ENCODE measurements around the gene NUDT3.
"Not testable (repeated sequence)": the region's sequence is repeated elsewhere in the genome, so short reads cannot be mapped to it uniquely, and the experiment has no call there.

NUDT3 gene

DNA sequence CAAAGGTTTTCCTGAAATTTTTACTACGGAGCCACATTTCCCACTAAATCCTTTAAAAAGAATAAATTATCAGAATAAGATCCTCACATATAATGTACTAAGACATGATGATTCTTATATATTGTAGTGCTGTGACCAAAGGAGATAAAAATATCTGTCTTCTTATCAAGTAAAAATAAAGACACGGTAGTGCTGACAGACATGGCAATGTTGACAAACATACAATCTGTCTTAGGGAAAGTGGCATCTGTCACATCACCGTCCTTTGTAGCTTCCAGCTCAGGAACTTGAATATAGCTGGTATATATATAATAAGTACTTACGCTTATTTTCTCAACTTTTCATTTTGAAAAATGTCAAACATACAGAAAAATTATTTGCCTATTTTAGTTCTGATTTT is 66.8 kb downstream of the NUDT3 start:
- H2AFZ ChIP-seq (ENCODE audit: low read length) = no peak overlapping the region
- H3K9ac ChIP-seq (ENCODE audit: low read length) = no peak overlapping the region
- no peak overlapping the region for H3K4me3 ChIP-seq (ENCODE audit: low read length)
- no peak for DNase-seq
- H3K36me3 ChIP-seq (replicated peaks; ENCODE audit: insufficient read depth, low read length) = no peaks in the 10 kb centered on the region
- H3K9me2 ChIP-seq (replicated peaks; ENCODE audit: insufficient read depth, low read length) = no peaks in the 10 kb centered on the region
- H3K4me2 ChIP-seq (ENCODE audit: low read depth, low read length) = no peak overlapping the region
- TF ChIP-seq EZH2phosphoT487 (IDR thresholded peaks at IDR 0.05; ENCODE audit: low read length) (no peak), EZH2 (optimal IDR thresholded peaks at IDR 0.05; ENCODE audit: low read depth, low read length) (no peak)
- TF ChIP-seq, protein P1, sequence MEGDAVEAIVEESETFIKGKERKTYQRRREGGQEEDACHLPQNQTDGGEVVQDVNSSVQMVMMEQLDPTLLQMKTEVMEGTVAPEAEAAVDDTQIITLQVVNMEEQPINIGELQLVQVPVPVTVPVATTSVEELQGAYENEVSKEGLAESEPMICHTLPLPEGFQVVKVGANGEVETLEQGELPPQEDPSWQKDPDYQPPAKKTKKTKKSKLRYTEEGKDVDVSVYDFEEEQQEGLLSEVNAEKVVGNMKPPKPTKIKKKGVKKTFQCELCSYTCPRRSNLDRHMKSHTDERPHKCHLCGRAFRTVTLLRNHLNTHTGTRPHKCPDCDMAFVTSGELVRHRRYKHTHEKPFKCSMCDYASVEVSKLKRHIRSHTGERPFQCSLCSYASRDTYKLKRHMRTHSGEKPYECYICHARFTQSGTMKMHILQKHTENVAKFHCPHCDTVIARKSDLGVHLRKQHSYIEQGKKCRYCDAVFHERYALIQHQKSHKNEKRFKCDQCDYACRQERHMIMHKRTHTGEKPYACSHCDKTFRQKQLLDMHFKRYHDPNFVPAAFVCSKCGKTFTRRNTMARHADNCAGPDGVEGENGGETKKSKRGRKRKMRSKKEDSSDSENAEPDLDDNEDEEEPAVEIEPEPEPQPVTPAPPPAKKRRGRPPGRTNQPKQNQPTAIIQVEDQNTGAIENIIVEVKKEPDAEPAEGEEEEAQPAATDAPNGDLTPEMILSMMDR (IDR thresholded peaks at IDR 0.05; ENCODE audit: low read length) = no peak
- H3K79me2 ChIP-seq (ENCODE audit: low read length) = peaks cover 19% of the 10 kb centered on the region
- H3K27ac ChIP-seq (ENCODE audit: low read length) = no peak overlapping the region
- no peaks in the 10 kb centered on the region for H4K20me1 ChIP-seq (ENCODE audit: insufficient read depth, low read length)
- no peaks in the 10 kb centered on the region for H3K4me1 ChIP-seq (ENCODE audit: low read length)
- no peaks in the 10 kb centered on the region for H3K9me3 ChIP-seq (replicated peaks; ENCODE audit: insufficient read depth, low read length)
- no peaks in the 10 kb centered on the region for H3K27me3 ChIP-seq (replicated peaks; ENCODE audit: insufficient read depth, low read length)
- no peaks in the 10 kb centered on the region for H3F3A ChIP-seq (ENCODE audit: insufficient read depth, low read length)

DNA sequence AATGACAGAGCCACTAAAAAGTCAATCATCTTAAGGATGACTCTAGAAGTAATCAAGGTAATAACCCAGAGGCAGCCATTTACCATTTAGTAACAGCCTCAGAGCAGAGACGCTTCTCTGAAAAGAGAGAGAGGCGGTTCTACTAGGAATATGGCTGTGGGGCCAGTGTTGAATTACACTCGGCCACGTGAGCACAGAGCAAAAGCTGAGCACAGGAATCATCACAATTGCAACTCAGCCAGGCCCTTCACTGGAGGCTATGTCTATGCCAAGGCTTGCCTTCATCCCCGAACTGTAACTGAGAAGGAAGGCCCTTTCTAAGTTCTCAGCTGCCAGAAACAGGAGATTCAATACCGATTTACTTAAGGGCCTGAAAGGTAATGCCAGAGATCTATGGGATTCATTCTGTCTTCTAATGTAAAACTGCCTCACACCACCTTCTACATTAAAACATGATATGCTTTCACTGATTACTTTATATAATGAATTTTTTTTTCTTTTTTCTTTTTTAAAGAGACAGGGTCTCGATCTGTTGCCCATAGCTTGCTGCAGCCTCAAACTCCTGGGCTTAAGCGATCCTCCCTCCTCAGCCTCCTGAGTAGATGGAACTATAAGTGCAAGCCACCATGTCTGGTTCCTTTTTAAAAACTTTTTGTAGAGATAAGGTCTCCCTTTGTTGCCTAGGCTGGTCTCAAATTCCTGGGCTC is 67.6 kb downstream of the NUDT3 start:
- H3F3A ChIP-seq (ENCODE audit: insufficient read depth, low read length) = no peaks in the 10 kb centered on the region
- no peak overlapping the region for H3K4me2 ChIP-seq (ENCODE audit: low read depth, low read length)
- TF ChIP-seq, protein P1 (IDR thresholded peaks at IDR 0.05; ENCODE audit: low read length) = no peak
- TF ChIP-seq EZH2 (optimal IDR thresholded peaks at IDR 0.05; ENCODE audit: low read depth, low read length) = no peak
- no peak for TF ChIP-seq EZH2phosphoT487 (IDR thresholded peaks at IDR 0.05; ENCODE audit: low read length)

DNA sequence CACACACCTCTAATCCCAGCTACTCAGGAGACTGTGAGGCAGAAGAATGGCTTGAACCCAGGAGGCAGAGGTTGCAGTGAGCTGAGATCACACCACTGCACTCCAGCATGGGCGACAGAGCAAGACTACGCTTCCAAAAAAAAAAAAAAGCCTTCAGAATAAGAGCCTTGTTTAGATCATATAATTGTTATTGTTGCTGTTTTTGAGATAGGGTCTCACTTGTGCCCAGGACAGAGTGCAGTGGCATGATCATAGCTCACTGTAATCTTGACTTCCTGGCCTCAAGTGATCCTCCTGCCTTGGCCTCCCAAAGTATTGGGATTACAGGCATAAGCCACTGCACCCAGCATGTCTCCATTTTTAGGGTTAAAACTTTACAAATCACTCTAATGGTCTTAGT is 68.2 kb downstream of the NUDT3 start:
- H4K20me1 ChIP-seq (ENCODE audit: insufficient read depth, low read length); H3K4me2 ChIP-seq (ENCODE audit: low read depth, low read length); H3K4me3 ChIP-seq (ENCODE audit: low read length); H3K36me3 ChIP-seq (replicated peaks; ENCODE audit: insufficient read depth, low read length); DNase-seq; H3K9me3 ChIP-seq (replicated peaks; ENCODE audit: insufficient read depth, low read length); H2AFZ ChIP-seq (ENCODE audit: low read length); H3K4me1 ChIP-seq (ENCODE audit: low read length); H3K9me2 ChIP-seq (replicated peaks; ENCODE audit: insufficient read depth, low read length); H3K27ac ChIP-seq (ENCODE audit: low read length); H3F3A ChIP-seq (ENCODE audit: insufficient read depth, low read length); H3K27me3 ChIP-seq (replicated peaks; ENCODE audit: insufficient read depth, low read length); H3K9ac ChIP-seq (ENCODE audit: low read length): not testable (repeated sequence)
- H3K79me2 ChIP-seq (ENCODE audit: low read length) = peaks cover 19% of the 10 kb centered on the region

More for the DNA sequence above, 67.6 kb downstream of the NUDT3 start:
- H3K27me3 ChIP-seq (replicated peaks; ENCODE audit: insufficient read depth, low read length) = no peaks in the 10 kb centered on the region
- H3K4me1 ChIP-seq (ENCODE audit: low read length) = no peaks in the 10 kb centered on the region
- no peak overlapping the region for H2AFZ ChIP-seq (ENCODE audit: low read length)
- no peaks in the 10 kb centered on the region for H4K20me1 ChIP-seq (ENCODE audit: insufficient read depth, low read length)
- H3K4me3 ChIP-seq (ENCODE audit: low read length) = no peak overlapping the region
- H3K9ac ChIP-seq (ENCODE audit: low read length) = no peak overlapping the region
- no peaks in the 10 kb centered on the region for H3K36me3 ChIP-seq (replicated peaks; ENCODE audit: insufficient read depth, low read length)
- peaks cover 19% of the 10 kb centered on the region for H3K79me2 ChIP-seq (ENCODE audit: low read length)
- H3K27ac ChIP-seq (ENCODE audit: low read length) = no peak overlapping the region
- no peaks in the 10 kb centered on the region for H3K9me2 ChIP-seq (replicated peaks; ENCODE audit: insufficient read depth, low read length)
- no peak for DNase-seq
- no peaks in the 10 kb centered on the region for H3K9me3 ChIP-seq (replicated peaks; ENCODE audit: insufficient read depth, low read length)

DNA sequence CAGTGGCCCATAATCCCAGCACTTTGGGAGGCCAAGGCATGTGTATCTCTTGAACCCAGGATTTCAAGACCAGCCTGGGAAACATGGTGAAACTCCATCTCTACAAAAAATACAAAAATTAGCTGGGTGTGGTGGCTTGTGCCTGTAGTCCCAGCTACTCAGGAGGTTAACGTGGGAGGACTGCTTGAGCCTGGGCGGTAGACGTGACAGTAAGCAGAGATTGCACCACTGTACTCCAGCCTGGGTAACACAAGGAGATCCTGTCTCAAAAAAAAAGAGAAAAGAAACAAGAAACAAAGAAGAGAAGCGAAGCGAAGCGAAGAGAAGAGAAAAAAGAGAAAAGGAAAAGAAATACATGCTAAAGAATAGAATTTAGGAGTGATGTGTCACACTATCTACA is 69.2 kb downstream of the NUDT3 start:
- Histone ChIP-seq H3K36me3 (replicated peaks; ENCODE audit: insufficient read depth, low read length) (no peaks in the 10 kb centered on the region), H3F3A (ENCODE audit: insufficient read depth, low read length) (peaks cover 11% of the 10 kb centered on the region), H3K27me3 (replicated peaks; ENCODE audit: insufficient read depth, low read length) (no peaks in the 10 kb centered on the region), H3K9ac (ENCODE audit: low read length) (no peak overlapping the region), H3K79me2 (ENCODE audit: low read length) (peaks cover 21% of the 10 kb centered on the region), H4K20me1 (ENCODE audit: insufficient read depth, low read length) (no peaks in the 10 kb centered on the region), H2AFZ (ENCODE audit: low read length) (no peak overlapping the region), H3K4me2 (ENCODE audit: low read depth, low read length) (no peak overlapping the region), H3K27ac (ENCODE audit: low read length) (no peak overlapping the region), H3K9me3 (replicated peaks; ENCODE audit: insufficient read depth, low read length) (no peaks in the 10 kb centered on the region), H3K9me2 (replicated peaks; ENCODE audit: insufficient read depth, low read length) (no peaks in the 10 kb centered on the region), H3K4me3 (ENCODE audit: low read length) (no peak overlapping the region), H3K4me1 (ENCODE audit: low read length) (peaks cover 14% of the 10 kb centered on the region)
- TF ChIP-seq EZH2 (optimal IDR thresholded peaks at IDR 0.05; ENCODE audit: low read depth, low read length) (no peak), EZH2phosphoT487 (IDR thresholded peaks at IDR 0.05; ENCODE audit: low read length) (no peak)
- TF ChIP-seq, protein P1 (IDR thresholded peaks at IDR 0.05; ENCODE audit: low read length) = no peak
- DNase-seq = no peak
